DOHH2 (cell line): Measurements from ENCODE around the gene SIPA1L2.

ENCODE experiments used
- H3F3A ChIP-seq: fragments of 200-600 bp; sonication (generic), shearing (Covaris generic); 2 replicates; pipeline ENCODE4 v1.6.0; 2016; ENCODE audit warnings: antibody characterized with exemption, mild to moderate bottlenecking; ENCODE audit not compliant: control insufficient read depth, insufficient read depth
- H3K27ac ChIP-seq: fragments of 200-600 bp; sonication (generic); 2 replicates; pipeline ENCODE4 v1.5.1; 2014; ENCODE audit warnings: low read depth, mild to moderate bottlenecking, low read length, moderate library complexity
- H3K27me3 ChIP-seq: fragments of 200-600 bp; sonication (generic); 2 replicates; pipeline ENCODE4 v1.6.1; 2014; ENCODE audit warnings: mild to moderate bottlenecking, low read length, mixed read lengths; ENCODE audit not compliant: control insufficient read depth
- H3K36me3 ChIP-seq: fragments of 200-600 bp; sonication (generic); 2 replicates; pipeline ENCODE4 v1.6.1; 2014; ENCODE audit warnings: mild to moderate bottlenecking, low read length, moderate library complexity, mixed read lengths; ENCODE audit not compliant: control insufficient read depth
- H3K4me1 ChIP-seq: fragments of 200-600 bp; sonication (generic); 2 replicates; pipeline ENCODE4 v1.6.1; 2014; ENCODE audit warnings: mild to moderate bottlenecking, low read length, mixed read lengths; ENCODE audit not compliant: control insufficient read depth
- H3K4me2 ChIP-seq: fragments of 200-600 bp; sonication (generic); 2 replicates; pipeline ENCODE4 v1.6.0; 2014; ENCODE audit warnings: mild to moderate bottlenecking, low read length, moderate library complexity
- H3K4me3 ChIP-seq: fragments of 200-600 bp; sonication (generic); 2 replicates; pipeline ENCODE4 v1.5.1; 2014; ENCODE audit warnings: mild to moderate bottlenecking, low read length, mixed read lengths
- H3K79me2 ChIP-seq: fragments of 200-600 bp; sonication (generic); 2 replicates; pipeline ENCODE4 v1.6.1; 2014; ENCODE audit warnings: mild to moderate bottlenecking, low read length, mixed read lengths; ENCODE audit not compliant: control insufficient read depth
- H3K9me2 ChIP-seq: fragments of 200-600 bp; sonication (generic); replicated peaks from 2 replicates; pipeline ENCODE4 v1.6.1; 2014; ENCODE audit warnings: mild to moderate bottlenecking, low read length, mixed read lengths; ENCODE audit not compliant: control insufficient read depth
- H3K9me3 ChIP-seq: fragments of 200-600 bp; sonication (generic); 2 replicates; pipeline ENCODE4 v1.6.1; 2014; ENCODE audit warnings: antibody characterized with exemption, low read length, mixed read lengths; ENCODE audit not compliant: control insufficient read depth, insufficient read depth
- H4K20me1 ChIP-seq: fragments of 200-600 bp; sonication (generic); 2 replicates; pipeline ENCODE4 v1.6.0; 2014; ENCODE audit warnings: low read depth, mild to moderate bottlenecking, antibody characterized with exemption, low read length, moderate library complexity; ENCODE audit not compliant: control insufficient read depth, insufficient read depth
- CTCF ChIP-seq: fragments of 200-600 bp; sonication (generic); IDR thresholded peaks from one replicate; pipeline ENCODE4 v1.5.1; 2014; ENCODE audit warnings: antibody characterized with exemption, mild to moderate bottlenecking, low read depth, low read length; ENCODE audit not compliant: poor library complexity, severe bottlenecking
- EZH2phosphoT487 ChIP-seq: fragments of 200-600 bp; sonication (generic); IDR thresholded peaks from 2 replicates; pipeline ENCODE4 v1.6.1; 2017; ENCODE audit warnings: borderline replicate concordance, mild to moderate bottlenecking, antibody characterized with exemption, low read length, moderate library complexity, mixed read lengths

Gene SIPA1L2

GRCh38 chr1:232675898-232676297, 46.0 kb upstream of the SIPA1L2 start:
- Histone ChIP-seq H3K27ac (no peak overlapping the region), H3K4me2 (no peak overlapping the region), H3F3A (no peaks in the 10 kb centered on the region), H3K9me2 (no peaks in the 10 kb centered on the region), H3K79me2 (no peaks in the 10 kb centered on the region), H3K36me3 (no peaks in the 10 kb centered on the region), H3K9me3 (no peaks in the 10 kb centered on the region), H4K20me1 (no peaks in the 10 kb centered on the region), H3K27me3 (no peaks in the 10 kb centered on the region), H3K4me3 (no peak overlapping the region), H3K4me1 (peaks cover 54% of the 10 kb centered on the region)
- TF ChIP-seq CTCF = no peak
- TF ChIP-seq EZH2phosphoT487 = no peak

DNA sequence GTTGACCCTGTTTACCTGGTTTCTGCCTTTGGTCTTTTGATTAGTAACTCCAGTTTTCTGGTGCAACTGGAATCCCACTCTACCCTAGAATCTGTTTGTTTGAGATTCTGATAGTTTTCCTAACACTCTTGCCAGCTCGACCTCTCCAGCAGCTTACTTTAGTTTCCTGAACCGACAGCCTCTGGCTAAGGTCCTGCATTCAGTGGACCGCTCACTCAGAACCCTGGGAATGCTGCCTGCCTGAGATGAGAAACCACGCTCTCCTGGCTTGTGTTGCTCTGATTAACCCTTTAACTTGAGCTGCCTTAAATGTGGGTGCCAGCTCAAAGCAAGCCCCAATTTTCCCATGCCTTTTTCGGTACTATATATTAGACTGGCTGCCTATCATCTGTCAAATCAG, 45.3 kb upstream of the SIPA1L2 start:
- H3F3A ChIP-seq = no peaks in the 10 kb centered on the region
- no peak overlapping the region for H3K27ac ChIP-seq
- H3K9me3 ChIP-seq = no peaks in the 10 kb centered on the region
- TF ChIP-seq CTCF = no peak
- no peak for TF ChIP-seq EZH2phosphoT487
- no peaks in the 10 kb centered on the region for H3K27me3 ChIP-seq
- no peaks in the 10 kb centered on the region for H3K9me2 ChIP-seq
- H3K79me2 ChIP-seq = no peaks in the 10 kb centered on the region
- no peak overlapping the region for H3K4me3 ChIP-seq
- peaks cover 54% of the 10 kb centered on the region for H3K4me1 ChIP-seq
- H3K4me2 ChIP-seq = no peak overlapping the region
- H4K20me1 ChIP-seq = no peaks in the 10 kb centered on the region
- no peaks in the 10 kb centered on the region for H3K36me3 ChIP-seq

- Histone ChIP-seq H3K27me3 (no peaks in the 10 kb centered on the region), H3K4me3 (no peak overlapping the region), H4K20me1 (no peaks in the 10 kb centered on the region), H3F3A (no peaks in the 10 kb centered on the region), H3K4me2 (peak overlapping the region; percentile 1; the same call in 1 of the 2 replicates), H3K4me1 (peaks cover 63% of the 10 kb centered on the region), H3K36me3 (no peaks in the 10 kb centered on the region), H3K9me3 (no peaks in the 10 kb centered on the region), H3K9me2 (no peaks in the 10 kb centered on the region), H3K79me2 (no peaks in the 10 kb centered on the region), H3K27ac (no peak overlapping the region)
- TF ChIP-seq CTCF (no peak), EZH2phosphoT487 (no peak)
These were observed 43.3 kb upstream of the SIPA1L2 start for GRCh38 chr1:232673256-232673655.
